BE2C (cell line): ENCODE measurements around the gene STAT4.

ENCODE experiments used
- DNase-seq: peaks from one replicate; pipeline ENCODE4 v3.0.0-alpha.2; 2020
- H3K27me3 ChIP-seq: fragments of 250-450 bp; sonication (Bioruptor Pico); 2 replicates; pipeline ENCODE4 v1.5.1; 2020; ENCODE audit warnings: mild to moderate bottlenecking
- H3K36me3 ChIP-seq: fragments of 250-450 bp; sonication (Bioruptor Pico); 2 replicates; pipeline ENCODE4 v1.5.1; 2020; ENCODE audit warnings: mild to moderate bottlenecking
- H3K4me1 ChIP-seq: fragments of 250-450 bp; sonication (Bioruptor Pico); 2 replicates; pipeline ENCODE4 v1.5.1; 2020
- H3K4me3 ChIP-seq: 2 replicates; pipeline ENCODE4 v1.5.1; 2011; ENCODE audit warnings: low read depth, low read length
- H3K9me3 ChIP-seq: fragments of 250-450 bp; sonication (Bioruptor Pico); 2 replicates; pipeline ENCODE4 v1.5.1; 2020
- TF ChIP-seq, protein P1 (sequence below): IDR thresholded peaks from 2 replicates; pipeline ENCODE4 v1.5.1; 2012; ENCODE audit warnings: mild to moderate bottlenecking, low read depth, low read length

The STAT4 gene

GRCh38 chr2:191190861-191191552, 40.2 kb upstream of the STAT4 start:
- no peaks in the 10 kb centered on the region for H3K4me1 ChIP-seq
- H3K4me3 ChIP-seq = no peak overlapping the region
- no peaks in the 10 kb centered on the region for H3K27me3 ChIP-seq
- no peak for DNase-seq
- no peaks in the 10 kb centered on the region for H3K36me3 ChIP-seq
- TF ChIP-seq, protein P1, sequence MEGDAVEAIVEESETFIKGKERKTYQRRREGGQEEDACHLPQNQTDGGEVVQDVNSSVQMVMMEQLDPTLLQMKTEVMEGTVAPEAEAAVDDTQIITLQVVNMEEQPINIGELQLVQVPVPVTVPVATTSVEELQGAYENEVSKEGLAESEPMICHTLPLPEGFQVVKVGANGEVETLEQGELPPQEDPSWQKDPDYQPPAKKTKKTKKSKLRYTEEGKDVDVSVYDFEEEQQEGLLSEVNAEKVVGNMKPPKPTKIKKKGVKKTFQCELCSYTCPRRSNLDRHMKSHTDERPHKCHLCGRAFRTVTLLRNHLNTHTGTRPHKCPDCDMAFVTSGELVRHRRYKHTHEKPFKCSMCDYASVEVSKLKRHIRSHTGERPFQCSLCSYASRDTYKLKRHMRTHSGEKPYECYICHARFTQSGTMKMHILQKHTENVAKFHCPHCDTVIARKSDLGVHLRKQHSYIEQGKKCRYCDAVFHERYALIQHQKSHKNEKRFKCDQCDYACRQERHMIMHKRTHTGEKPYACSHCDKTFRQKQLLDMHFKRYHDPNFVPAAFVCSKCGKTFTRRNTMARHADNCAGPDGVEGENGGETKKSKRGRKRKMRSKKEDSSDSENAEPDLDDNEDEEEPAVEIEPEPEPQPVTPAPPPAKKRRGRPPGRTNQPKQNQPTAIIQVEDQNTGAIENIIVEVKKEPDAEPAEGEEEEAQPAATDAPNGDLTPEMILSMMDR = no peak
- H3K9me3 ChIP-seq = no peaks in the 10 kb centered on the region

- Histone ChIP-seq H3K36me3 (no peaks in the 10 kb centered on the region), H3K4me1 (no peaks in the 10 kb centered on the region), H3K9me3 (no peaks in the 10 kb centered on the region), H3K27me3 (no peaks in the 10 kb centered on the region), H3K4me3 (no peak overlapping the region)
- DNase-seq = no peak
- TF ChIP-seq, protein P1 = no peak
Measured at GRCh38 chr2:191190435-191190834, 39.6 kb upstream of the STAT4 start.

DNA sequence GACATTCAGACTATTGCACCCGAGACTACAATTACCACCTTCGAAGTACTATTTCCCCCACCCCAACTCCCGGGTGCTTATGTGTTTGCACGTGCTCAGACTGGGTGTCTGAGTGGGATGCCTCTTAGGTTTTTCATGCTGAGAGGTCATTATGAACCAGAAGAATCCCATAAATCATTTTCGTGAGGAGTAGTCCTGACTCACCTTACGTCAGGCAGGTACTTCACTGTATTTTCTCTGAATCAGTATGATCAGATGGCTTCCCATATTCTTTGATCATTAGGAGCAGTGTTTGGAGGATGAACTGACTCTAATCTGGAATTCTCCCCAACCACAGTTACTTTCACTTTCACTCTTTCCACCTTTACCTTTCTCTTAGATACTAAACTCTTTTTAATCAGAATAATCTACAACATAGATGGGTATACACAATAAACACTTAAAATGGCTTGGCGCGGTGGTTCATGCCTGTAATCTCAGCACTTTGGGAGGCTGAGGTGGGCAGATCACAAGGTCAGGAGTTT, 38.4 kb upstream of the STAT4 start:
- no peaks in the 10 kb centered on the region for H3K36me3 ChIP-seq
- no peaks in the 10 kb centered on the region for H3K9me3 ChIP-seq
- no peak overlapping the region for H3K4me3 ChIP-seq
- H3K4me1 ChIP-seq = no peaks in the 10 kb centered on the region
- no peaks in the 10 kb centered on the region for H3K27me3 ChIP-seq
- TF ChIP-seq, protein P1 = no peak
- DNase-seq = no peak

- TF ChIP-seq, protein P1 = no peak
- no peaks in the 10 kb centered on the region for H3K36me3 ChIP-seq
- no peak overlapping the region for H3K4me3 ChIP-seq
- H3K9me3 ChIP-seq = no peaks in the 10 kb centered on the region
- no peaks in the 10 kb centered on the region for H3K4me1 ChIP-seq
- DNase-seq = no peak
- no peaks in the 10 kb centered on the region for H3K27me3 ChIP-seq
Measured at GRCh38 chr2:191188550-191189093, 37.8 kb upstream of the STAT4 start.

- DNase-seq = no peak
- no peaks in the 10 kb centered on the region for H3K36me3 ChIP-seq
- H3K4me3 ChIP-seq = no peak overlapping the region
- H3K27me3 ChIP-seq = no peaks in the 10 kb centered on the region
- H3K4me1 ChIP-seq = no peaks in the 10 kb centered on the region
- TF ChIP-seq, protein P1 = no peak
- H3K9me3 ChIP-seq = no peaks in the 10 kb centered on the region
Measured at GRCh38 chr2:191187105-191187829, 36.5 kb upstream of the STAT4 start.
